ENCODE data around the gene NAA25. TPM values are rescaled to one million over a fixed set of nuclear protein-coding genes. Genes with fewer than 3 reads are reported as not detected.

The NAA25 gene
- total RNA-seq, 4 donors from 2014 or later, result 21.1 to 68.6 (median 29.0) TPM

GRCh38 chr12:111993292-111994150, 115.1 kb downstream of the NAA25 start:
- TF ChIP-seq EP300 (IDR thresholded peaks at IDR 0.05) (no peak), CTCF (IDR thresholded peaks at IDR 0.05) (no peak), POLR2A (IDR thresholded peaks at IDR 0.05) (no peak), POLR2AphosphoS5 (IDR thresholded peaks at IDR 0.05) (no peak)
- peak overlapping the region; percentile 30 for H3K4me3 ChIP-seq
- H3K36me3 ChIP-seq, result peaks cover 6% of the 10 kb centered on the region
- no peak overlapping the region for H3K27ac ChIP-seq
- 45% methylated on average over 2 of the region's 2 CpGs for WGBS
- H3K27me3 ChIP-seq, result no peaks in the 10 kb centered on the region
- peaks cover 30% of the 10 kb centered on the region for H3K4me1 ChIP-seq
- DNase-seq (ENCODE audit: low spot score in 2 of 2), result no peak
- H3K9me3 ChIP-seq, result no peaks in the 10 kb centered on the region

- Histone ChIP-seq H3K9me3 (no peaks in the 10 kb centered on the region), H3K27ac (no peak overlapping the region), H3K36me3 (peaks cover 6% of the 10 kb centered on the region), H3K4me3 (no peak overlapping the region), H3K4me1 (peaks cover 30% of the 10 kb centered on the region), H3K27me3 (no peaks in the 10 kb centered on the region)
- 88% methylated on average over 6 of the region's 6 CpGs for WGBS
- TF ChIP-seq POLR2AphosphoS5 (IDR thresholded peaks at IDR 0.05), result no peak
- no peak for TF ChIP-seq CTCF (IDR thresholded peaks at IDR 0.05)
- TF ChIP-seq POLR2A (IDR thresholded peaks at IDR 0.05), result no peak
- no peak for TF ChIP-seq EP300 (IDR thresholded peaks at IDR 0.05)
- no peak for DNase-seq (ENCODE audit: low spot score in 2 of 2)
These were observed 116.1 kb downstream of the NAA25 start for GRCh38 chr12:111992464-111992863.

GRCh38 chr12:111991946-111992345, 116.6 kb downstream of the NAA25 start:
- Histone ChIP-seq H3K4me1 (peaks cover 30% of the 10 kb centered on the region), H3K27me3 (no peaks in the 10 kb centered on the region), H3K27ac (no peak overlapping the region), H3K4me3 (no peak overlapping the region), H3K36me3 (peaks cover 6% of the 10 kb centered on the region), H3K9me3 (no peaks in the 10 kb centered on the region)
- TF ChIP-seq EP300 (IDR thresholded peaks at IDR 0.05) (no peak), POLR2A (IDR thresholded peaks at IDR 0.05) (no peak), POLR2AphosphoS5 (IDR thresholded peaks at IDR 0.05) (no peak), CTCF (IDR thresholded peaks at IDR 0.05) (no peak)
- 91% methylated on average over 4 of the region's 4 CpGs for WGBS
- no peak for DNase-seq (ENCODE audit: low spot score in 2 of 2)

GRCh38 chr12:111991535-111991934, 117.0 kb downstream of the NAA25 start:
- Histone ChIP-seq H3K4me3 (no peak overlapping the region), H3K4me1 (peaks cover 30% of the 10 kb centered on the region), H3K27ac (no peak overlapping the region), H3K27me3 (no peaks in the 10 kb centered on the region), H3K36me3 (peaks cover 6% of the 10 kb centered on the region), H3K9me3 (no peaks in the 10 kb centered on the region)
- TF ChIP-seq EP300 (IDR thresholded peaks at IDR 0.05) (no peak), POLR2A (IDR thresholded peaks at IDR 0.05) (no peak), POLR2AphosphoS5 (IDR thresholded peaks at IDR 0.05) (no peak), CTCF (IDR thresholded peaks at IDR 0.05) (no peak)
- no peak for DNase-seq (ENCODE audit: low spot score in 2 of 2)
- 72% methylated on average over 2 of the region's 2 CpGs for WGBS

DNA sequence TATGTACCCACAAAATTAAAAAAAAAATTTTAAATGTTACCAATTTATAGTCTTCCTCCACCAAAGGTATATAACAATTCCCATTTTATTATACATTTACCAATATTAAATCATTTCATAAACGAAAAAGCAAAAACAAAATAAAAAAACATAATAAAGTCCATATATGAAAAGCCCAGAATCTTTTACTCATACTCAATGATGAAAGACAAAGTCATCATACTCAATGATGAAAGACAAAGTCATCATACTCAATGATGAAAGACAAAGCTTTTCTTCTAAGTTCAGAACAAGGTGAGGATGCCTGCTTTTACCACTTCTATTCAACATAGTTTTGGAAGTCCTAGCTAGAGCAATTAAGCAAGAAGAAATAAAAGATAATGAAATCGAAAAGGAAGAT, 123.8 kb downstream of the NAA25 start:
- no peak for DNase-seq (ENCODE audit: low spot score in 2 of 2)
- H3K4me3 ChIP-seq, result no peak overlapping the region
- H3K27ac ChIP-seq, result no peak overlapping the region
- H3K27me3 ChIP-seq, result no peaks in the 10 kb centered on the region
- H3K36me3 ChIP-seq, result peaks cover 5% of the 10 kb centered on the region
- 91% methylated on average over 2 of the region's 2 CpGs for WGBS
- H3K4me1 ChIP-seq, result no peaks in the 10 kb centered on the region
- no peak for TF ChIP-seq CTCF (IDR thresholded peaks at IDR 0.05)
- TF ChIP-seq POLR2AphosphoS5 (IDR thresholded peaks at IDR 0.05), result no peak
- no peaks in the 10 kb centered on the region for H3K9me3 ChIP-seq
